ENCODE data around the gene TDRD3.

GRCh38 chr13:60494296-60494695, 97.3 kb downstream of the TDRD3 start:
- TF ChIP-seq RAD21 (IDR thresholded peaks at IDR 0.05; ENCODE audit: low read depth), result no peak
- no peak for TF ChIP-seq YY1 (IDR thresholded peaks at IDR 0.05; ENCODE audit: low read depth)
